DOHH2 (cell line): ENCODE measurements around the gene SEC24A.

Source experiments
- H3F3A ChIP-seq: fragments of 200-600 bp; sonication (generic), shearing (Covaris generic); 2 replicates; pipeline ENCODE4 v1.6.0; 2016; ENCODE audit warnings: antibody characterized with exemption, mild to moderate bottlenecking; ENCODE audit not compliant: control insufficient read depth, insufficient read depth
- H3K27ac ChIP-seq: fragments of 200-600 bp; sonication (generic); 2 replicates; pipeline ENCODE4 v1.5.1; 2014; ENCODE audit warnings: low read depth, mild to moderate bottlenecking, low read length, moderate library complexity
- H3K27me3 ChIP-seq: fragments of 200-600 bp; sonication (generic); 2 replicates; pipeline ENCODE4 v1.6.1; 2014; ENCODE audit warnings: mild to moderate bottlenecking, low read length, mixed read lengths; ENCODE audit not compliant: control insufficient read depth
- H3K36me3 ChIP-seq: fragments of 200-600 bp; sonication (generic); 2 replicates; pipeline ENCODE4 v1.6.1; 2014; ENCODE audit warnings: mild to moderate bottlenecking, low read length, moderate library complexity, mixed read lengths; ENCODE audit not compliant: control insufficient read depth
- H3K4me1 ChIP-seq: fragments of 200-600 bp; sonication (generic); 2 replicates; pipeline ENCODE4 v1.6.1; 2014; ENCODE audit warnings: mild to moderate bottlenecking, low read length, mixed read lengths; ENCODE audit not compliant: control insufficient read depth
- H3K4me2 ChIP-seq: fragments of 200-600 bp; sonication (generic); 2 replicates; pipeline ENCODE4 v1.6.0; 2014; ENCODE audit warnings: mild to moderate bottlenecking, low read length, moderate library complexity
- H3K4me3 ChIP-seq: fragments of 200-600 bp; sonication (generic); 2 replicates; pipeline ENCODE4 v1.5.1; 2014; ENCODE audit warnings: mild to moderate bottlenecking, low read length, mixed read lengths
- H3K79me2 ChIP-seq: fragments of 200-600 bp; sonication (generic); 2 replicates; pipeline ENCODE4 v1.6.1; 2014; ENCODE audit warnings: mild to moderate bottlenecking, low read length, mixed read lengths; ENCODE audit not compliant: control insufficient read depth
- H3K9me2 ChIP-seq: fragments of 200-600 bp; sonication (generic); replicated peaks from 2 replicates; pipeline ENCODE4 v1.6.1; 2014; ENCODE audit warnings: mild to moderate bottlenecking, low read length, mixed read lengths; ENCODE audit not compliant: control insufficient read depth
- H3K9me3 ChIP-seq: fragments of 200-600 bp; sonication (generic); 2 replicates; pipeline ENCODE4 v1.6.1; 2014; ENCODE audit warnings: antibody characterized with exemption, low read length, mixed read lengths; ENCODE audit not compliant: control insufficient read depth, insufficient read depth
- H4K20me1 ChIP-seq: fragments of 200-600 bp; sonication (generic); 2 replicates; pipeline ENCODE4 v1.6.0; 2014; ENCODE audit warnings: low read depth, mild to moderate bottlenecking, antibody characterized with exemption, low read length, moderate library complexity; ENCODE audit not compliant: control insufficient read depth, insufficient read depth
- CTCF ChIP-seq: fragments of 200-600 bp; sonication (generic); IDR thresholded peaks from one replicate; pipeline ENCODE4 v1.5.1; 2014; ENCODE audit warnings: antibody characterized with exemption, mild to moderate bottlenecking, low read depth, low read length; ENCODE audit not compliant: poor library complexity, severe bottlenecking
- EZH2phosphoT487 ChIP-seq: fragments of 200-600 bp; sonication (generic); IDR thresholded peaks from 2 replicates; pipeline ENCODE4 v1.6.1; 2017; ENCODE audit warnings: borderline replicate concordance, mild to moderate bottlenecking, antibody characterized with exemption, low read length, moderate library complexity, mixed read lengths

SEC24A gene

GRCh38 chr5:134604908-134605307 is 43.7 kb upstream of the SEC24A start:
- no peaks in the 10 kb centered on the region for H3K4me1 ChIP-seq
- H3K4me2 ChIP-seq = no peak overlapping the region
- no peaks in the 10 kb centered on the region for H3K9me2 ChIP-seq
- peaks cover 55% of the 10 kb centered on the region for H3K36me3 ChIP-seq
- no peaks in the 10 kb centered on the region for H3K9me3 ChIP-seq
- no peaks in the 10 kb centered on the region for H3K79me2 ChIP-seq
- no peak overlapping the region for H3K4me3 ChIP-seq
- H4K20me1 ChIP-seq = no peaks in the 10 kb centered on the region
- TF ChIP-seq EZH2phosphoT487 (no peak), CTCF (no peak)
- no peak overlapping the region for H3K27ac ChIP-seq
- H3K27me3 ChIP-seq = no peaks in the 10 kb centered on the region
- peaks cover 6% of the 10 kb centered on the region for H3F3A ChIP-seq

GRCh38 chr5:134606726-134607125 is 41.9 kb upstream of the SEC24A start:
- Histone ChIP-seq H3K4me2 (no peak overlapping the region), H3K36me3 (peaks cover 64% of the 10 kb centered on the region), H3K9me3 (no peaks in the 10 kb centered on the region), H3K27ac (no peak overlapping the region), H3K4me1 (no peaks in the 10 kb centered on the region), H3K27me3 (no peaks in the 10 kb centered on the region), H3K4me3 (no peak overlapping the region), H3F3A (no peaks in the 10 kb centered on the region; the same call in 1 of the 2 replicates), H3K9me2 (no peaks in the 10 kb centered on the region), H3K79me2 (no peaks in the 10 kb centered on the region), H4K20me1 (no peaks in the 10 kb centered on the region)
- TF ChIP-seq EZH2phosphoT487 (no peak), CTCF (no peak)

GRCh38 chr5:134608555-134608954 is 40.0 kb upstream of the SEC24A start:
- Histone ChIP-seq H3K9me3 (no peaks in the 10 kb centered on the region), H3K4me3 (no peak overlapping the region), H3F3A (no peaks in the 10 kb centered on the region; the same call in 1 of the 2 replicates), H3K9me2 (no peaks in the 10 kb centered on the region), H3K27ac (no peak overlapping the region), H3K79me2 (no peaks in the 10 kb centered on the region), H4K20me1 (no peaks in the 10 kb centered on the region), H3K36me3 (peaks cover 72% of the 10 kb centered on the region), H3K27me3 (no peaks in the 10 kb centered on the region), H3K4me1 (no peaks in the 10 kb centered on the region), H3K4me2 (no peak overlapping the region)
- no peak for TF ChIP-seq CTCF
- no peak for TF ChIP-seq EZH2phosphoT487
